ENCODE results near the gene SLC25A43. TPM values are rescaled to one million over a fixed set of nuclear protein-coding genes. Genes with fewer than 3 reads are reported as not detected.
"Not testable (repeated sequence)": the region's sequence is repeated elsewhere in the genome, so short reads cannot be mapped to it uniquely, and the experiment has no call there.

Gene SLC25A43
- total RNA-seq, 4 donors from 2014 or later, result 0.87 to 2.7 (median 1.8) TPM

GRCh38 chrX:119374736-119375135 is 24.4 kb upstream of the SLC25A43 start:
- Histone ChIP-seq H3K27me3 (no peaks in the 10 kb centered on the region), H3K36me3 (no peaks in the 10 kb centered on the region), H3K4me1 (no peaks in the 10 kb centered on the region), H3K9me3 (no peaks in the 10 kb centered on the region), H3K4me3 (no peak overlapping the region), H3K27ac (no peak overlapping the region)
- TF ChIP-seq CTCF (IDR thresholded peaks at IDR 0.05 in 4 of 5, conservative IDR thresholded peaks at IDR 0.05 in 1 of 5) (no peak), POLR2A (IDR thresholded peaks at IDR 0.05) (no peak)
- ATAC-seq (no peak), DNase-seq (no peak)
- intact Hi-C loops (cut with DNase I; ENCODE audit: low total_unique reads), result no loop called here
- in situ Hi-C loops (cut with MboI; ENCODE audit: low sequenced_read_pairs in 4 of 4), result no loop called here

- no peaks in the 10 kb centered on the region for H3K9me3 ChIP-seq
- intact Hi-C loops (cut with DNase I; ENCODE audit: low total_unique reads) (no loop called here), in situ Hi-C loops (cut with MboI; ENCODE audit: low sequenced_read_pairs in 4 of 4) (no loop called here)
- no peaks in the 10 kb centered on the region for H3K36me3 ChIP-seq
- no peaks in the 10 kb centered on the region for H3K4me1 ChIP-seq
- ATAC-seq (no peak), DNase-seq (no peak)
- no peak for TF ChIP-seq CTCF (IDR thresholded peaks at IDR 0.05 in 4 of 5, conservative IDR thresholded peaks at IDR 0.05 in 1 of 5)
- no peak for TF ChIP-seq POLR2A (IDR thresholded peaks at IDR 0.05)
- H3K4me3 ChIP-seq, result no peak overlapping the region
- no peaks in the 10 kb centered on the region for H3K27me3 ChIP-seq
- no peak overlapping the region for H3K27ac ChIP-seq
These were observed 23.6 kb upstream of the SLC25A43 start for GRCh38 chrX:119375561-119375960.

DNA sequence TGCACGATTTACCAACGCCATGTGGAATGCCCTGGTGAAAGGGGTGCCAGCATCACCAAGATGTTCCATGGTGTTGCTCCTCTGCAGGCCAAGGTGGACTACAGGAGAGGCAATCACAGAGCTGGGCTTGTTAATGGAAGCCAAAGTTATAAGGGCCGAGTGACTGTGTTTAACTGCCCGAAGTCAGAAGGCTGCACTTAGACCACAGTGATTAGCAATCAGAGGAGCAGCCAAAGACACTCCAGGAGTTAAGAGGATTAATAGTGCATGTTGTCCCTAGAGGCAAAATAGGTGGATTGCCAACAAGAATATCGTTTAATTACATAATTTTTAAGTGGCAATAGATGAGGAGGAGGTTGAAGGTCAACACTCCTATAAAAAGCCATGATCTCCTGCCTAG is 22.8 kb upstream of the SLC25A43 start:
- in situ Hi-C loops (cut with MboI; ENCODE audit: low sequenced_read_pairs in 4 of 4), result no loop called here

DNA sequence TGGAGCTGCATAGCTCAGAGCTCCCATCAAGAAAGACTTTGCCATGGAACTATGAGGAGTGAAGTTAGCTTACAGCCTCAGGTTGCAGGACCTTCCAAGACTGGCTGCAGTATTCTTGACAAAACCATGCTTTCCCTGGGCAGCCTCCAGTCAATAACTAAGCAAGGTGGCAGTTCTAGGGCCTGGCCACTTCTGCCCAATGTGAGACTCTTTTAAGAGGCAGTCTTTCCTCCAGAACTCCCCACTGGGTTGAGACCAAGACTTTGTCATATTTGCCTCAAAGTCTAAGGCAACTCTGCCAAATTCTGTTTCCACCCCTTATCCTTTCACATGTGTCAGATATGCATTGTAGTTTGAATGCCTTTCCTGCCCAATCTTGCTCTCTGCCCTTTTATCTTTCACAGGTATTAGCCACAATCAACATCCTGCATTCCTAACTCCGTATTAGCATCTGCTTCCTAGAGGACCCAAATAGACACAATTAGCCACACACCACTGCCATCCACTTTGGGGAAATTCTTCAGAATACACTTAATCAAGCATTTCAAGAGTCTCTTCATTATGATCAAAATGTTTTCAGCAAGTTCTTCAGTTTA is 17.7 kb upstream of the SLC25A43 start:
- intact Hi-C loops (cut with DNase I; ENCODE audit: low total_unique reads), result no loop called here
- in situ Hi-C loops (cut with MboI; ENCODE audit: low sequenced_read_pairs in 4 of 4), result no loop called here
- ATAC-seq, result no peak
- H3K27ac ChIP-seq, result no peak overlapping the region
- TF ChIP-seq CTCF (IDR thresholded peaks at IDR 0.05 in 4 of 5, conservative IDR thresholded peaks at IDR 0.05 in 1 of 5) (no peak), POLR2A (IDR thresholded peaks at IDR 0.05) (no peak)
- no peak overlapping the region for H3K4me3 ChIP-seq
- DNase-seq, result no peak
- H3K4me1 ChIP-seq, result no peaks in the 10 kb centered on the region
- no peaks in the 10 kb centered on the region for H3K36me3 ChIP-seq
- no peaks in the 10 kb centered on the region for H3K27me3 ChIP-seq
- H3K9me3 ChIP-seq, result no peaks in the 10 kb centered on the region

More for the DNA sequence above, 22.8 kb upstream of the SLC25A43 start:
- Histone ChIP-seq H3K27ac (no peak overlapping the region), H3K4me3 (no peak overlapping the region), H3K9me3 (no peaks in the 10 kb centered on the region), H3K27me3 (no peaks in the 10 kb centered on the region), H3K4me1 (no peaks in the 10 kb centered on the region), H3K36me3 (no peaks in the 10 kb centered on the region)
- no peak for ATAC-seq
- TF ChIP-seq CTCF (IDR thresholded peaks at IDR 0.05 in 4 of 5, conservative IDR thresholded peaks at IDR 0.05 in 1 of 5), result no peak
- TF ChIP-seq POLR2A (IDR thresholded peaks at IDR 0.05), result no peak
- intact Hi-C loops (cut with DNase I; ENCODE audit: low total_unique reads), result no loop called here
- DNase-seq, result no peak

- Histone ChIP-seq H3K4me1 (no peaks in the 10 kb centered on the region), H3K27me3 (no peaks in the 10 kb centered on the region), H3K4me3 (no peak overlapping the region), H3K9me3 (no peaks in the 10 kb centered on the region), H3K27ac (no peak overlapping the region), H3K36me3 (no peaks in the 10 kb centered on the region)
- TF ChIP-seq POLR2A (IDR thresholded peaks at IDR 0.05) (no peak), CTCF (IDR thresholded peaks at IDR 0.05 in 4 of 5, conservative IDR thresholded peaks at IDR 0.05 in 1 of 5) (no peak)
- ATAC-seq (no peak), DNase-seq (no peak)
- intact Hi-C loops (cut with DNase I; ENCODE audit: low total_unique reads), result no loop called here
- in situ Hi-C loops (cut with MboI; ENCODE audit: low sequenced_read_pairs in 4 of 4), result no loop called here
These were observed 16.5 kb upstream of the SLC25A43 start for GRCh38 chrX:119382606-119383005.

DNA sequence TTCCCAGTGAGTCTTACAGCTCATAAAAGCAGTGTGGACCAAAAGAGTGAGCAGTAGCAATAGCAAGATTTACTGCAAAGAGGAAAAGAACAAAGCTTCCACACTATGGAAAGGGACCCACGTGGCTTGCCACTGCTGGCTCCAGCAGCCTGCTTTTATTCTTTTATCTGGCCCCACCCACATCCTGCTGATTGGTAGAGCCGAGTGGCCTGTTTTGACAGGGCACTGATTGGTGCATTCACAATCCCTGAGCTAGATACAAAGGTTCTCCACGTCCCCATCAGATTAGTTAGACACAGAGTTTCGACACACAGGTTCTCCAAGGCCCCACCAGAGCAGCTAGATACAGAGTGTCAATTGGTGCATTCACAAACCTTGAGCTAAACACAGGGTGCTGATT is 12.5 kb upstream of the SLC25A43 start:
- H3K9me3 ChIP-seq; H3K4me1 ChIP-seq; H3K36me3 ChIP-seq; ATAC-seq; in situ Hi-C loops (cut with MboI; ENCODE audit: low sequenced_read_pairs in 4 of 4); H3K27ac ChIP-seq; DNase-seq; intact Hi-C loops (cut with DNase I; ENCODE audit: low total_unique reads); H3K27me3 ChIP-seq; H3K4me3 ChIP-seq: not testable (repeated sequence)

DNA sequence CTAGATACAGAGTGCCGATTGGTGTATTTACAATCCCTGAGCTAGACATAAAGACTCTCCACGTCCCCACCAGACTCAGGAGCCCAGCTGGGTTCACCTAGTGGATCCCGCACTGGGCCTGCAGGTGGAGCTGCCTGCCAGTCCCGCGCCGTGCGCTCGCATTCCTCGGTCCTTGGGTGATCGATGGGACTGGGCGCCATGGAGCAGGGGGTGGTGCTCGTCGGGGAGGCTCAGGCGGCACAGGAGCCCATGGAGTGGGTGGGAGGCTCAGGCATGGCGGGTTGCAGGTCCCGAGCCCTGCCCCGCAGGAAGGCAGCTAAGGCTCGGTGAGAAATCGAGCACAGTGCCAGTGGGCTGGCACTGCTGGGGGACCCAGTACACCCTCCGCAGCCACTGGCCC is 11.7 kb upstream of the SLC25A43 start:
- not testable (repeated sequence) for H3K27me3 ChIP-seq

More for the DNA sequence above, 11.7 kb upstream of the SLC25A43 start:
- in situ Hi-C loops (cut with MboI; ENCODE audit: low sequenced_read_pairs in 4 of 4); intact Hi-C loops (cut with DNase I; ENCODE audit: low total_unique reads); ATAC-seq; H3K4me1 ChIP-seq; H3K4me3 ChIP-seq; H3K9me3 ChIP-seq; H3K36me3 ChIP-seq; DNase-seq; H3K27ac ChIP-seq: not testable (repeated sequence)

Data from gastrocnemius medialis (tissue), 4 donors.